Stimulated activated CD8-positive, alpha-beta memory T cell treated with anti-CD3 and anti-CD28 coated beads, Interleukin-15, amount 100 ng/mL, for 4 hours (primary cell): ENCODE measurements around the gene HIVEP3.

ENCODE experiments used
- DNase-seq, 2 donors: peaks; one replicate each; pipeline ENCODE4 v3.0.0-alpha.2; 2020; ENCODE audit warnings: low read depth in 2 of 2

HIVEP3 gene

GRCh38 chr1:41848216-41848952 is 70.3 kb downstream of the HIVEP3 start:
- no peak for DNase-seq

DNA sequence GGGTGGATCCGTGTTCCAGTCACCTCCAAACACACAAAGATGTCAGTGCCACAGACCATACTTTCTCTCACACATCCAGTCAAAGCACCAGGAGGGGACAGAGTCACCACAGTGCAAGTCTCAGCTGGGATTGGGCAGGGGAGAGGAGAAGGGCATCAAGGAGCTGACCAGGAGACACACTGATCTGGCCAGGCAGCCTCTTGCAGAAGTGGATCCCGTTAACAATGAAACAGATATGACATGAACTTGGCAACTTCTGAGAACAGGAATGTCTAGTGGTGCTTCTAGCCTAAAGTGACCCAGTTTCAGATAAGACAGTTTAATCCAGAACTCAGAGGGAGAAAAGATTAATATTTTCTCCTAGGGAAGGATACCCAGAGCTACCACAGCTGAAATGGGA is 71.0 kb downstream of the HIVEP3 start:
- no peak for DNase-seq

- no peak for DNase-seq
Observed at GRCh38 chr1:41846625-41847405, 71.9 kb downstream of the HIVEP3 start.

DNA sequence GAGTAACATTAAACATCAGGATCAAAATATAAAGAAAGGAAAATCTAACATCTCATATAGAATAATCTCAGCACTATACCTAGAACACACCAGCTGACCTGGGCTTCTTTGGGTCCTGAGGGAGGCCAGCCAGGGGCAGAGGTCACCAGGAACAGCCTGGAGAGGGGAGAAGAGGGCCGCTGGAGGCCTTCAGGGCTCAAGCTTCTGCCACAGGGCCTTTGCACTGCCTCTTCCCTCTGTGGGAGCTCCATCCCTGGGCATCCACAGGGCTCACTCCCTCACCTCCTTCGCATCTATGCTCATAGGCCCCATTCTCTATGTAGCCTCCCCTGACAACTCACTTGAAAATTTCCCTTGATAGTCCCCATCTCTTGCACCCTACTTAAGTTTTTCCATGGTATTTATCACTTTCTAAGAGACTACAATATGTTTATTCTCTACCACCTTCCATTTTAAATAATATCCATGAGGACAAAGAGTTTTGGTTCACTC is 73.9 kb downstream of the HIVEP3 start:
- no peak for DNase-seq

DNA sequence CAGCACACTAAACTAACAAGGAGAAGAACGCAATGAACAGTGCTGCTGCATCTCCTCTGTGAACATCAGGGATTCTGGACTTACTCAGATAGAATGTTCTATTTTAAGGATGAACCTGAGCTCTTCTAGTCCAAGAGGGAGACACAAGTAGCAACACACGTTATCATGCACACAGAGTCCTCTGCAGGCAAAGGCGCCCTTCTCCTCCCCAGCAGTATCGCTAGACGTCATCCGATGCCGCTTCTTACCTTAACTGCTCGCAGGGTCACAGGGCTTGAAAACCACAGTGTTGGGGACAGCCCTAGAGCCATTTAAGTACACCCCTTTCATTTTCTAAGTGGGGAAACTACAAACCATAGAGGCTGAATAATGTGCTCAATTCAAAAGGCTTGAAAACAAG is 74.5 kb downstream of the HIVEP3 start:
- DNase-seq = no peak

- no peak for DNase-seq
Observed at GRCh38 chr1:41842993-41843755, 75.5 kb downstream of the HIVEP3 start.

DNA sequence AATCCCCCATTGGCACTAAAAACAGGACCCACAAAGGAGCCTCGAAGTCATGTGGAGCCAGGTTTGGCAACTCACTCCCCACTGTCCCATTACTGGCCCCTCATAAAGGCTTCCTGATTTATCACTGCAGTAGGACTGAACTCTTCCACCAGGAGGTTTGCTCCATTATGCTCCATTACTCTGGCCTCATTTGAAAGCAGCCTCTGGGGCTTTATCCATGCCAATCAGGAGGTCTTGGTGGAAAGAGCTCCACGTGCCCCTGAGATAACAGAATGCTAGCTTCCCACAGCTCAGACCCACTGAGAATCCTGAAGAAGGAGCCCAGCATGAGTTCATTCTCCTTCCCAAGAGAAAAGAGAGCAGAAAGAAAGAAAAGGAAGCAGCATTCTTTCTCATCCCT is 76.4 kb downstream of the HIVEP3 start:
- DNase-seq = no peak

DNA sequence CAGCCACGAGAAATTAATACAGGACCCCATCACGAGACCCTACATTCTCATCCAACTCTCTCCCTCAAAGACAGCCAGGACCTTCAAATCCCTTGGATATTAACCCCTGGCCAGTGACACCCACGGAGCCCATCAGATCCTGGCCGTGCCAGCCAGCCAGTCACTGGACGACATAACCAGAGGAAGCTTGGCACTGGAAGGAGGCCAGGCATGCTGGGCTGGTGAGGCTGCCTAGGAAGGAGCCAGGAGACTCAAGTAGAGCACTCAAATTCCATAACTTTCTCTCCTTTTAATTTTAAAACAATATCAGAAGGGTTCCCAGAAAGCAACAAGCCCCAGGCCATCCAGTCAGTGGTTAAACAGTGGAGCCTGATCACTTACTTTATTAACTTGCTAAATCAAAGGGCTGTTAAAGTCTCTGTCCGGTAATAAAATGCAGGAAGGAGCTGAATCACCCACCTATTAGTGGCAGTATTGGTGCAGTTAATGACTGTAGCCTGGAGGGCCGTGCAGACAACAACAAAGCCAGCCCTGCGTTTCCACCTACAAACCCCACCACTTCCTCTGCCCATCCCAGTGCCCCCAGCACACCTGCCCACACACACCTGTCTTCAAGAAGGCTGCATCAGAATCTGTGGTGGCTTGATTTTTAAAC is 78.0 kb downstream of the HIVEP3 start:
- no peak for DNase-seq

GRCh38 chr1:41838266-41838665 is 80.5 kb downstream of the HIVEP3 start:
- no peak for DNase-seq

DNA sequence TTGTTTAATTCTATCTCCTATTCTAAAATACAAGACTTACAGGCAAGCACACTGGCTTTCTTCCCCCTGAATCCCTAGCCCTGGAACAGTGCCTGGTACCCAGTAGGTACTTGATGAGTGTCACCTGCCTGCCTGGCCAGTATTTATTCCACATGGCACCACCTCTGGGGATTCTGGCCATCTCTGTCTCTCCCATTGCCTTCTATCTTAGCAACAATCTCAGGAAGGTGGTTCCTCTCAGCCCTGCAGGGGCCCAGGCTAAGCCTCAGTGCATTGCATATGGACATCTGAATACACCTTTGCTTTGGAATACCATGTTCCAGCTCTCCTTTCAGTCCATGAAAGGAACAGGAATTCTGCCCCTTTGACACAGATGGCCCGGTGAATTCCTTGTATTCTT is 81.0 kb downstream of the HIVEP3 start:
- no peak for DNase-seq

- no peak for DNase-seq
Observed at GRCh38 chr1:41835485-41835884, 83.2 kb downstream of the HIVEP3 start.

- no peak for DNase-seq
Observed at GRCh38 chr1:41833519-41834000, 85.2 kb downstream of the HIVEP3 start.

- DNase-seq = no peak
Observed at GRCh38 chr1:41830726-41831125, 88.0 kb downstream of the HIVEP3 start.

GRCh38 chr1:41827991-41828570 is 90.6 kb downstream of the HIVEP3 start:
- DNase-seq = no peak

DNA sequence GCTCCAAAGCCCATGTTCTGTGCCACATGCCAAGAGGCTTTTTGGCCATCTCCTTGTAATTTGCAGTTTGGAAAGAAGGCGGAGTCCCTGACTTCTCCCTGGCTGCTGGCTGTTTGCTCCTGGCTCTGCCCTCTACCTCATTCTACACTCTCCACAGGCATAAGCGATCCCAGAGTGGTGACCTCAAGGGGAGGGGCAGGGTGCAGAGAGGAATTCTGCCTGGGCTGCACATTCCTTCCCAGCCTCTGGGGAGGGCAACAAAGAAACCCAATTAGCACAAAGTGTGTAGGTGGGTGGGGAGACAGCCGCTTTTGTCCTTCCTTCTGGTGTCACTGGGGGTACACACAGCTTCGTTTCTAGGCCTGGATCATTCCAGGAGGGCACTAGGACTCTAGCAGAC is 95.3 kb downstream of the HIVEP3 start:
- no peak for DNase-seq

- DNase-seq = no peak
Observed at GRCh38 chr1:41822866-41823265, 95.9 kb downstream of the HIVEP3 start.

- DNase-seq = no peak
Observed at GRCh38 chr1:41819843-41820242, 98.9 kb downstream of the HIVEP3 start.

DNA sequence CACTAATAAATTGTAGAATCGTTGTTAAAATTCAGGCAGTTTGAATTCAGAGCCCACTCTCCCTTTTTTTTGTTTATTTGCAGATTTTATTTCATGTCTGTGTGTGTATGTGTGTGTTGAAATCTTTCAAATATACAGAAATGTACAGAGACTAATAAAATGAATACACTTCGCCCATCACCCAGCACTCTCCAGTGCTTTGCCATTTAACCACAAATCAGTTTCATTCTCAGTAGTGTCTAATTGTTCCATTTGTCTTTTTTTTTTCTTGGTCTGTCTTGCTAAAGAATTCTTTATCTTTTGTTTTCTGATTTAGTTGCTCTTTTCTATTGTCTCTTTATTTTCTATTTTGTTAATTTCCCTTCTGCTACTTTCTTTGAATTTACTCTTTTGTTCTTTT is 99.7 kb downstream of the HIVEP3 start:
- no peak for DNase-seq

DNA sequence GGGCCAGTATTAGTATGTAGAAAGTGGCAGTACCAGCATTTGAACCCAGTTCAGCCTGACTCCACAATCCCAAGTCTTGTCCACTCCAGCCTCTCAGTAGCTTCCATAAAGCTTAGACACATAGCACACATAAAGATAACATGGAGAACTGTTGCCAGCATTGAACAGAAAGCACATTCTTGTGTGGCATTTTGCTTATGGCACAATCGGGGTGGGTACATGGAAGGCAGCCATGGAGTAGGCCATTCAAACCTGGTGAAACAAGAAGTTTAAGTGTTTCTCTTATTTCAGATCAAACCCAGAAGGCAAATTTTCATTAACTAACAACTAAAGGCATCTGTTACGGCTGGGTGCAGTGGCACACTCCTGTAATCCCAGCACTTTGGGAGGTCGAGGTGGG is 102.7 kb downstream of the HIVEP3 start:
- no peak for DNase-seq

- DNase-seq = no peak
Observed at GRCh38 chr1:41813755-41814745, 104.7 kb downstream of the HIVEP3 start.
